Measurements from ENCODE around the gene RCBTB2. TPM values are rescaled to one million over a fixed set of nuclear protein-coding genes. Genes with fewer than 3 reads are reported as not detected.
A peak's percentile ranks its signal among the peaks of the same experiment; 100 is the strongest.

Gene RCBTB2
- total and polyA plus RNA-seq, 4 donors = 37.4 to 66.0 (median 52.4) TPM

DNA sequence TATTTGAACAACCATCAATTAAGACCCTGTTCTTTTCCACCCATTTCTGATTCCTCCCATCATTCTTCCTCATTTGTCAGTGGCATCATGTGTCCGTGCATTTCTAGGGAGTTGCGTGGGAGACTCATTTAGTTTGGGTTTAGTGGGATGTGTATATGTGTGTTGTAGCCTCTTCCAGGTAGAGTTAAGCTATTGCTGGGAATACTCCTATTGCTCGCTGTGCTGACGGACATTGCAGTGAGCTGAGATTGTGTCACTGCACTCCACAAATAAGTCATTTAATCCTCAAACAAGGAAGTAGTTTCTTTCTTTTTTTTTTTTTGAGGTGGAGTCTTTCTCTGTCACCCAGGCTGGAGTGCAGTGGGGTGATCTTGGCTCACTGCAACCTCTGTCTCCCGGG, 42.2 kb upstream of the RCBTB2 start:
- H3K27ac ChIP-seq (ENCODE audit: low read depth, low read length) = no peak overlapping the region
- no peak overlapping the region for H3K4me3 ChIP-seq (ENCODE audit: low read depth, low read length)
- DNase-seq (ENCODE audit: low read depth in 4 of 6, low spot score in 6 of 6) = no peak
- no peaks in the 10 kb centered on the region for H3K36me3 ChIP-seq (ENCODE audit: control insufficient read depth, insufficient read depth, low read length)
- no peaks in the 10 kb centered on the region for H3K9me3 ChIP-seq (ENCODE audit: control insufficient read depth, insufficient read depth, low read length)
- no CpG with 5 or more reads among the region's 5 CpGs for WGBS (ENCODE audit: insufficient coverage)
- no peaks in the 10 kb centered on the region for H3K27me3 ChIP-seq (ENCODE audit: control insufficient read depth, insufficient read depth, low read length)
- peaks cover 13% of the 10 kb centered on the region for H3K4me1 ChIP-seq (ENCODE audit: control insufficient read depth, insufficient read depth, low read length)

DNA sequence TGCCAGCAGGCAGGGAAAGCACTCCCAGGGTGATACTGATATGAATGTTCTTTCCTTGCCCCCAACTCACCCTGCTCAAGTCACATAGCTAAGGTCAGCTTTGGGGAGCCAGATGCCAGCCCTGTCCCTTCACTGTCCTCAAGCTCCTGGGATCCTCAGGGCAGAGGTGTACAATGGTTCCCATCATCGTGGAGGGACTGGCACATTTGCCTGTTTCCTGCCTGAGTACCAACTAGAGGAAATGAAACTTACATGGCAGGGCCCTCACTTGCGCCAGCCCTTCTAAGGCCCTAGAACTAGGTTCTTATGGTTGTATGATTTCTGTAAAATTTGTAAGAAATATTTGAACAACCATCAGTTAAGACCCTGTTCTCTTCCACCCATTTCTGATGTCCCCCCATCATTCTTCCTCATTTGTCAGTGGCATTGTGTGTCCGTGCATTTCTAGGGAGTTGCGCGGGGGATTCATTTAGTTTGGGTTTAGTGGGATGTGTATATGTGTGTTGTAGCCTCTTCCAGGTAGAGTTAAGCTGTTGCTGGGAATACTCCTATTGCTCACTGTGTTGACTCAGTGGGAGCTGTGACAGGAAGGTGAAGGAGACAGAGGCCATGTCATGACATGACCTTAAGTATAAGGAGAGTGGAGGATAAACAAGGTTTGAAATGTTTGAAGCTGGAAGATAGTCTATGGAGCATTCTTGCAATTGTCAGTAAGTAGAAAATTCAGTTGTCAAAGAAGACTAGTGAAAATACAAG, 41.3 kb upstream of the RCBTB2 start:
- no peak overlapping the region for H3K4me3 ChIP-seq (ENCODE audit: low read depth, low read length)
- no peak overlapping the region for H3K27ac ChIP-seq (ENCODE audit: low read depth, low read length)
- WGBS (ENCODE audit: insufficient coverage) = 97% methylated on average over 4 of the region's 5 CpGs
- H3K36me3 ChIP-seq (ENCODE audit: control insufficient read depth, insufficient read depth, low read length) = no peaks in the 10 kb centered on the region
- no peaks in the 10 kb centered on the region for H3K27me3 ChIP-seq (ENCODE audit: control insufficient read depth, insufficient read depth, low read length)
- no peaks in the 10 kb centered on the region for H3K9me3 ChIP-seq (ENCODE audit: control insufficient read depth, insufficient read depth, low read length)
- H3K4me1 ChIP-seq (ENCODE audit: control insufficient read depth, insufficient read depth, low read length) = peaks cover 11% of the 10 kb centered on the region
- DNase-seq (ENCODE audit: low read depth in 4 of 6, low spot score in 6 of 6) = no peak

GRCh38 chr13:48573213-48574007, 40.5 kb upstream of the RCBTB2 start:
- H3K27me3 ChIP-seq (ENCODE audit: control insufficient read depth, insufficient read depth, low read length) = no peaks in the 10 kb centered on the region
- no peaks in the 10 kb centered on the region for H3K9me3 ChIP-seq (ENCODE audit: control insufficient read depth, insufficient read depth, low read length)
- 94% methylated on average over 2 of the region's 7 CpGs for WGBS (ENCODE audit: insufficient coverage)
- H3K4me1 ChIP-seq (ENCODE audit: control insufficient read depth, insufficient read depth, low read length) = peaks cover 12% of the 10 kb centered on the region
- no peak overlapping the region for H3K4me3 ChIP-seq (ENCODE audit: low read depth, low read length)
- H3K36me3 ChIP-seq (ENCODE audit: control insufficient read depth, insufficient read depth, low read length) = no peaks in the 10 kb centered on the region
- no peak overlapping the region for H3K27ac ChIP-seq (ENCODE audit: low read depth, low read length)
- no peak for DNase-seq (ENCODE audit: low read depth in 4 of 6, low spot score in 6 of 6)

GRCh38 chr13:48571126-48571913, 38.4 kb upstream of the RCBTB2 start:
- DNase-seq (ENCODE audit: low read depth in 4 of 6, low spot score in 6 of 6) = peak in 1 of 6 donors; percentile 57
- H3K36me3 ChIP-seq (ENCODE audit: control insufficient read depth, insufficient read depth, low read length) = no peaks in the 10 kb centered on the region
- H3K27ac ChIP-seq (ENCODE audit: low read depth, low read length) = peak overlapping the region; percentile 67
- no peaks in the 10 kb centered on the region for H3K9me3 ChIP-seq (ENCODE audit: control insufficient read depth, insufficient read depth, low read length)
- no peaks in the 10 kb centered on the region for H3K27me3 ChIP-seq (ENCODE audit: control insufficient read depth, insufficient read depth, low read length)
- WGBS (ENCODE audit: insufficient coverage) = no CpG with 5 or more reads among the region's 9 CpGs
- H3K4me3 ChIP-seq (ENCODE audit: low read depth, low read length) = peak overlapping the region; percentile 2
- peaks cover 12% of the 10 kb centered on the region for H3K4me1 ChIP-seq (ENCODE audit: control insufficient read depth, insufficient read depth, low read length)

DNA sequence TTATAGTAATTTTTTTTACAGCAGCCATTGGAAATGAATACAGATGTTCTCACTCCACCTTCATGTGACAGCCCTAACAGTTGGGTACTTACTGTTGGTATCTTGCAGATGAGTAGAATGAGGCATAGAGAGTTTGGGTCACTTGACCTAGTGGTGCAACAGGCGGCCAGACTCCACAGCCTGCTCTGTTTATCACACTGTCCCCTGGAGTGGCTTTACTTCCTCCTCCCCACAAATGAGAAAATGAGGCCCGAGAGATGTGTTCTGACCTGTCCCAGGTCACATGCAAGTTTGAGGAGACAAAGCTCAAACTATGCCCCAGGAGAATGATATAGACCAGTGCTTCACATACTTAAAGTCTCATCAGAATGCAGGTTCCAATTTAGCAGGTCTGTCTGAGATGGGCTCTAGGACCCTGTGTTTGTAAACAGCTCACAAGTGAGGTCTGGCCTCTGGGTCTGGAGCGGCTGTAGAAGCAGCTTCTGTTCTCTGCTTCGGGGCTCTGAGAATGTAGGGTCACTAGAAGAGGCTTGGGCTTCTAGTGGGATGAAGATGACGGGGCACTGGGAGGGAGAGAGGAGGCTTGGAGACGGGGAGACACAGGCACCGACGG, 37.4 kb upstream of the RCBTB2 start:
- no peak for DNase-seq (ENCODE audit: low read depth in 4 of 6, low spot score in 6 of 6)
- H3K27me3 ChIP-seq (ENCODE audit: control insufficient read depth, insufficient read depth, low read length) = no peaks in the 10 kb centered on the region
- WGBS (ENCODE audit: insufficient coverage) = 77% methylated on average over 8 of the region's 8 CpGs
- peaks cover 12% of the 10 kb centered on the region for H3K4me1 ChIP-seq (ENCODE audit: control insufficient read depth, insufficient read depth, low read length)
- no peak overlapping the region for H3K27ac ChIP-seq (ENCODE audit: low read depth, low read length)
- H3K36me3 ChIP-seq (ENCODE audit: control insufficient read depth, insufficient read depth, low read length) = no peaks in the 10 kb centered on the region
- H3K9me3 ChIP-seq (ENCODE audit: control insufficient read depth, insufficient read depth, low read length) = no peaks in the 10 kb centered on the region
- H3K4me3 ChIP-seq (ENCODE audit: low read depth, low read length) = no peak overlapping the region

GRCh38 chr13:48569104-48569666, 36.3 kb upstream of the RCBTB2 start:
- H3K36me3 ChIP-seq (ENCODE audit: control insufficient read depth, insufficient read depth, low read length) = no peaks in the 10 kb centered on the region
- H3K27me3 ChIP-seq (ENCODE audit: control insufficient read depth, insufficient read depth, low read length) = no peaks in the 10 kb centered on the region
- H3K9me3 ChIP-seq (ENCODE audit: control insufficient read depth, insufficient read depth, low read length) = no peaks in the 10 kb centered on the region
- no peak overlapping the region for H3K4me3 ChIP-seq (ENCODE audit: low read depth, low read length)
- H3K4me1 ChIP-seq (ENCODE audit: control insufficient read depth, insufficient read depth, low read length) = peaks cover 12% of the 10 kb centered on the region
- DNase-seq (ENCODE audit: low read depth in 4 of 6, low spot score in 6 of 6) = no peak
- H3K27ac ChIP-seq (ENCODE audit: low read depth, low read length) = peak overlapping the region; percentile 77
- 58% methylated on average over 7 of the region's 8 CpGs for WGBS (ENCODE audit: insufficient coverage)

GRCh38 chr13:48568370-48569103, 35.7 kb upstream of the RCBTB2 start:
- Histone ChIP-seq H3K27me3 (ENCODE audit: control insufficient read depth, insufficient read depth, low read length) (no peaks in the 10 kb centered on the region), H3K4me3 (ENCODE audit: low read depth, low read length) (no peak overlapping the region), H3K9me3 (ENCODE audit: control insufficient read depth, insufficient read depth, low read length) (no peaks in the 10 kb centered on the region), H3K4me1 (ENCODE audit: control insufficient read depth, insufficient read depth, low read length) (peaks cover 12% of the 10 kb centered on the region), H3K27ac (ENCODE audit: low read depth, low read length) (peak overlapping the region; percentile 77), H3K36me3 (ENCODE audit: control insufficient read depth, insufficient read depth, low read length) (no peaks in the 10 kb centered on the region)
- WGBS (ENCODE audit: insufficient coverage) = 78% methylated on average over 3 of the region's 6 CpGs
- no peak for DNase-seq (ENCODE audit: low read depth in 4 of 6, low spot score in 6 of 6)

DNA sequence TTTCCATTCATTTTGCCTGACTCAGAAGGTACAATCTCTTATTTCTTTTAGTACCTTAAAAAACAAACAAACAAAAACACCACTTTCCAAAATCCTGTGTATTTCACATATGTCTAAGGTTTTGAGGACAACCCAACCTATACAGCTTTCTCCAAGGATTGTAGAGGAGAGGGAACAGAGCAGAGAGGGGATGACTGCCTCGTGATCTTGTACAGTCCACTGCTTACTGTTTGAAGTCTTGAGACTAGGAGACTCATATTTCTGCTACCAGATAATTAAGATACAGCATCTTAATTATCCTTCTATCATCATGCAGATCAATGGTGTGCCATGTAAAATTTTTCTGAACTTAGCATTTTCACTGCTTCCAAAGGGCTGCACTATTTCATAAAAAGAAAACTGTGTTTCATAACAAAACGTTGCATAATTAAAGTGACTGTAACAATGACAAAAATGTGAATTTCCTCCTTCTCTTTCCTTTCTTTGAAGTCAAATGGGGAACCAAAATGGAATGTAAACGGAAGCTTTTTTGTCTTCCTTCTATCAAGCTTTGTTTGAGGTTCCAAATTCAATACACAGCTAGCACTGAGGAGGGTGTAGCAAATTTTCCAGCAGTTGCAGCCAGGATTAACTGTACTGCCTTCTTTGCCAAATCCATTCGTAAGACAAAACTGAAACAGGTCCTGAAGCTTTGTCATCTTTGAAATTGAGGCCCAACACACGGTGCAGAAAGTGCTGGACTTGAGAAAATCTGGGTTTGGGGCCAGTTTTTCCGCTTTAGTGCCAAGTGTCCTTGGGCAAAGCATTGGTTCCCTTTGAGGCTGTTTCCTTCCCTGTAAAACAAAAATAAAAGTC, 34.9 kb upstream of the RCBTB2 start:
- Histone ChIP-seq H3K27ac (ENCODE audit: low read depth, low read length) (peak overlapping the region; percentile 77), H3K36me3 (ENCODE audit: control insufficient read depth, insufficient read depth, low read length) (no peaks in the 10 kb centered on the region), H3K27me3 (ENCODE audit: control insufficient read depth, insufficient read depth, low read length) (no peaks in the 10 kb centered on the region), H3K4me1 (ENCODE audit: control insufficient read depth, insufficient read depth, low read length) (peaks cover 12% of the 10 kb centered on the region), H3K4me3 (ENCODE audit: low read depth, low read length) (no peak overlapping the region), H3K9me3 (ENCODE audit: control insufficient read depth, insufficient read depth, low read length) (no peaks in the 10 kb centered on the region)
- peak in 1 of 6 donors; percentile 42 for DNase-seq (ENCODE audit: low read depth in 4 of 6, low spot score in 6 of 6)
- WGBS (ENCODE audit: insufficient coverage) = 27% methylated on average over 3 of the region's 6 CpGs

Data from spinal cord (tissue), 10 donors.